ENCODE measurements around the gene CHST12.

- TF ChIP-seq CTCF (IDR thresholded peaks at IDR 0.05), result no peak
- no peak for TF ChIP-seq POLR2A (IDR thresholded peaks at IDR 0.05)
Measured at GRCh38 chr7:2450198-2451107, 47.0 kb downstream of the CHST12 start.
